ENCODE data around the gene CWC25.
"Not testable (repeated sequence)": the region's sequence is repeated elsewhere in the genome, so short reads cannot be mapped to it uniquely, and the experiment has no call there.

Gene CWC25

GRCh38 chr17:38824899-38825761 is at the start of gene CWC25:
Gene CWC25, minus strand, starts transcription at chr17:38825321. Its CDS starts 138 bp downstream, at chr17:38825183.
- peak; percentile 92 for DNase-seq

- DNase-seq = no peak
These were observed 48.7 kb upstream of the CWC25 start for GRCh38 chr17:38873640-38874380.

GRCh38 chr17:38872671-38873385 is 47.7 kb upstream of the CWC25 start:
- DNase-seq = no peak

- DNase-seq = peak; percentile 57
These were observed 46.9 kb upstream of the CWC25 start for GRCh38 chr17:38872027-38872511.

GRCh38 chr17:38871247-38872015 is 46.3 kb upstream of the CWC25 start:
- peak; percentile 84 for DNase-seq

GRCh38 chr17:38870259-38871165 is 45.4 kb upstream of the CWC25 start:
- DNase-seq = peak; percentile 34

GRCh38 chr17:38869526-38870258 is 44.6 kb upstream of the CWC25 start, which contains the start of gene LASP1:
Gene LASP1, plus strand, starts transcription at chr17:38870058. Its CDS starts 132 bp downstream, at chr17:38870190.
- DNase-seq = peak; percentile 78

GRCh38 chr17:38868817-38869525 is 43.9 kb upstream of the CWC25 start:
- DNase-seq = peak; percentile 93

- DNase-seq = no peak
These were observed 43.1 kb upstream of the CWC25 start for GRCh38 chr17:38867968-38868816.

- peak; percentile 84 for DNase-seq
These were observed 42.3 kb upstream of the CWC25 start for GRCh38 chr17:38867179-38867967.

- DNase-seq = peak; percentile 51
These were observed 39.7 kb upstream of the CWC25 start for GRCh38 chr17:38864636-38865398.

GRCh38 chr17:38861399-38861843 is 36.3 kb upstream of the CWC25 start:
- no peak for DNase-seq

- DNase-seq = no peak
These were observed 32.1 kb upstream of the CWC25 start for GRCh38 chr17:38857271-38857670.

GRCh38 chr17:38855101-38855714 is 30.1 kb upstream of the CWC25 start:
- not testable (repeated sequence) for DNase-seq

GRCh38 chr17:38853292-38854219 is 28.4 kb upstream of the CWC25 start, which contains the start of gene RPL23:
Gene RPL23, minus strand, starts transcription at chr17:38853721. Its CDS starts 11 bp downstream, at chr17:38853710.
- peak; percentile 98 for DNase-seq
